ENCODE measurements around the gene KIFC1. TPM values are rescaled to one million over a fixed set of nuclear protein-coding genes. Genes with fewer than 3 reads are reported as not detected.

The KIFC1 gene
- total RNA-seq, 4 donors from 2014 or later: 0.64 to 1.4 TPM; not detected in 2

GRCh38 chr6:33438978-33439594 is 47.5 kb downstream of the KIFC1 start:
- in situ Hi-C loops (cut with MboI; ENCODE audit: low sequenced_read_pairs in 4 of 4) (no loop called here), intact Hi-C loops (cut with DNase I; ENCODE audit: low total_unique reads) (no loop called here)
- H3K36me3 ChIP-seq: peaks cover 0 to 8% of the 10 kb centered on the region in 2 donors
- H3K27ac ChIP-seq: no peak overlapping the region
- DNase-seq (no peak), ATAC-seq (no peak)
- H3K27me3 ChIP-seq: no peaks in the 10 kb centered on the region
- peaks cover 1 to 2% of the 10 kb centered on the region in 2 donors for H3K4me1 ChIP-seq
- H3K9me3 ChIP-seq: no peaks in the 10 kb centered on the region
- no peak overlapping the region for H3K4me3 ChIP-seq
- TF ChIP-seq CTCF (IDR thresholded peaks at IDR 0.05 in 4 of 5, conservative IDR thresholded peaks at IDR 0.05 in 1 of 5) (no peak), POLR2A (IDR thresholded peaks at IDR 0.05) (no peak)

- Histone ChIP-seq H3K9me3 (no peaks in the 10 kb centered on the region), H3K27ac (no peak overlapping the region), H3K36me3 (peaks cover 0 to 8% of the 10 kb centered on the region in 2 donors), H3K27me3 (no peaks in the 10 kb centered on the region), H3K4me3 (no peak overlapping the region), H3K4me1 (no peaks in the 10 kb centered on the region)
- intact Hi-C loops (cut with DNase I; ENCODE audit: low total_unique reads): no loop called here
- DNase-seq: no peak
- in situ Hi-C loops (cut with MboI; ENCODE audit: low sequenced_read_pairs in 4 of 4): loop anchor here in 1 of 4 donors (10.0 kb wide), 1 partner anchor 55 kb away; no protein-coding TSS in a partner anchor
- no peak for ATAC-seq
- TF ChIP-seq POLR2A (IDR thresholded peaks at IDR 0.05) (no peak), CTCF (IDR thresholded peaks at IDR 0.05 in 4 of 5, conservative IDR thresholded peaks at IDR 0.05 in 1 of 5) (no peak)
Observed at GRCh38 chr6:33439956-33440648, 48.5 kb downstream of the KIFC1 start.

- intact Hi-C loops (cut with DNase I; ENCODE audit: low total_unique reads): no loop called here
- TF ChIP-seq CTCF (IDR thresholded peaks at IDR 0.05 in 4 of 5, conservative IDR thresholded peaks at IDR 0.05 in 1 of 5) (no peak), POLR2A (IDR thresholded peaks at IDR 0.05) (no peak)
- Histone ChIP-seq H3K36me3 (peaks cover 0 to 8% of the 10 kb centered on the region in 2 donors), H3K27ac (no peak overlapping the region), H3K27me3 (no peaks in the 10 kb centered on the region), H3K4me3 (no peak overlapping the region), H3K9me3 (no peaks in the 10 kb centered on the region), H3K4me1 (no peaks in the 10 kb centered on the region)
- ATAC-seq (no peak), DNase-seq (no peak)
- in situ Hi-C loops (cut with MboI; ENCODE audit: low sequenced_read_pairs in 4 of 4): loop anchor here in 1 of 4 donors (10.0 kb wide), 1 partner anchor 56 kb away; no protein-coding TSS in a partner anchor
Observed at GRCh38 chr6:33440649-33441309, 49.2 kb downstream of the KIFC1 start.

- H3K4me1 ChIP-seq: no peaks in the 10 kb centered on the region
- ATAC-seq: no peak
- in situ Hi-C loops (cut with MboI; ENCODE audit: low sequenced_read_pairs in 4 of 4) (loop anchor here in 1 of 4 donors (10.0 kb wide), 1 partner anchor 57 kb away; no protein-coding TSS in a partner anchor), intact Hi-C loops (cut with DNase I; ENCODE audit: low total_unique reads) (no loop called here)
- no peaks in the 10 kb centered on the region for H3K9me3 ChIP-seq
- no peak overlapping the region for H3K4me3 ChIP-seq
- H3K27me3 ChIP-seq: no peaks in the 10 kb centered on the region
- no peak for DNase-seq
- no peak overlapping the region for H3K27ac ChIP-seq
- peaks cover 0 to 7% of the 10 kb centered on the region in 2 donors for H3K36me3 ChIP-seq
- no peak for TF ChIP-seq CTCF (IDR thresholded peaks at IDR 0.05 in 4 of 5, conservative IDR thresholded peaks at IDR 0.05 in 1 of 5)
- no peak for TF ChIP-seq POLR2A (IDR thresholded peaks at IDR 0.05)
Observed at GRCh38 chr6:33441457-33441856, 49.8 kb downstream of the KIFC1 start.

Measured in gastrocnemius medialis (tissue), 4 donors.